ENCODE data around the gene AGBL5. TPM values are rescaled to one million over a fixed set of nuclear protein-coding genes. Genes with fewer than 3 reads are reported as not detected.
A peak's percentile ranks its signal among the peaks of the same experiment; 100 is the strongest.

AGBL5 gene
- polyA plus RNA-seq, 1 donor (not counting 4 experiments of a cell fraction or from before 2014, with no cell fraction given) = 25.5 TPM

DNA sequence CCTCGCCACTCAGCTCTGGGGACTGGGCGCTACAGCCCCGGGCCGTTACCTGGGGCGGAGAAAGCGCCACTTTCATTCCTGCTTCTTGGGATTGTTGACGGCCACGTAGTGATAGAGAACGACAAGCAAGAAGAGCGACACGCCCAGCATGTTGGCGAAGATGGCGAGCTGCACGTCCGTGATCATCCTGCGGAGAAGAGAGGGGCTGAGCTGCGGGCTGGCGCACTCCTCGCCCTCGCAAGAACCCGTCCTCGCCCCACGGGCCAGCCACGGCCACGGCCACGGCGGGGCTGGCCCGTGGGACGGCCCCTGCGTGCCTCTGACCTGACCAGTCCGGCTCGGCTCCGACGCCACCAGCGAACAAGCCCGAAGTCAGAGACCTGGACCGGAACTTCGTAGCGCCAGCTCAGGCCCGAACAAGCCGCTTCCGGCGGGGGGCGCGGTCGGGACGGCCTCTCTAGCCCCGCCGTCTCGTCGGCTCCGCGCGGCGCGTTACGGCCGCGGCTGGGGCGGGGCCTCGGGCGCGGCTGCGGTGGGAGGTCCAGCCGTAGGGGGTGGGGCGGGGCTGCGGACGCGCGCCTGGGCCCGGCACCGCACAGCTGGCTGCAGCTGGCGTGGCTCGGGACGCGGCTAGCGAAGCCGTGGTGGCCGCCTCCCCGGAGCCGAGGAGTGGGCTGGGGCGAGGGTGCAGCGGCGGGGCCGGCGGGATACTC is 20.0 kb downstream of the AGBL5 start, which contains the start of gene OST4:
Gene OST4 (minus strand): TSS at position 378 of the 713 bp plus-strand sequence.
- dilution Hi-C loops (cut with MboI; ENCODE audit: extremely low pct_ligation_motif_present, low sequenced_read_pairs) = no loop called here

DNA sequence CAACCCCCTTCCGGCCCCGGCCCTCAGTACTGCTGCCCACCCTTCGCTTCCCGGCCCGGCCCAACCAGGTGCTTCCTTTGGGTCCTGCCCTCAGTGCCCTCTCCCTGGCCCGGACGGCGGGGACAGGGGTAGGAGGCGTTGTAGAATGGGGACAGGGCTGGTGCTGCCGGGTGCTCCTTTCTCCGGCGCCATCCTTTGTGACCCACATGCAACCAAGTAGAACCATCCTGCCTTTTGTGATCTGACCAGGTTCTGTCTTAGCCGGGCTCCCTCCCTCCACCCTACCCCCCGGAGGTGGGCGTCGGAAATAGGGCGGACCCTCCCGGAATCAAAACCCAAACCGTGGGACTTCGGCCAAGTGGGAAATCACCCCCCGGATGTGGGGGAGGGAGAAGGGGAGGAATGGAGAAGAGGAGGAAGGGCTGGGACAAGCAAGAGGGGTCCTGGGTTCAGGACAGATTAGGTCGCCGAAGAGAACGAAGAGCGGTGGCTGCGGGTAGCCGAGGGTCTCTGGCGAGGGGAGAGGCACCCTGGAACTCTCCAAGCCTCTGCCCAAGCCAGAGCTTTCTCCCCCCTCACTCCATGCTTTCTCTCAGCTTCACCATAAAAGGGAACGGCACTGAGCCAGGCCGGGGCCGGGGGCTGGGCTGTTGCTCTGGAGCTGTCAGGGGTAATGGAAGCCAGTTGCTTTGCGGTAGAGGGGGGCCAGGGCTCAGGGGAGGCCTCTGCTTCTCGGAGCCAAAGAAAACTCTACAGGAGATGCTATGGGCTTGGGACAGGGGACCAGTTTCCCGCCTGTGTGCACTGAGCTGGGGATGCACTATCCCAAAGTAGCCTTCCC is 20.7 kb downstream of the AGBL5 start:
- peaks cover 11 to 27% of the 10 kb centered on the region in 2 experiments for H3K36me3 ChIP-seq (ENCODE audit: control insufficient read depth in 2 of 2, extremely low read depth in 1 of 2, insufficient read depth in 2 of 2, low read length in 2 of 2)
- H3K27me3 ChIP-seq (ENCODE audit: control insufficient read depth, extremely low read depth, insufficient read depth, low read length) = no peaks in the 10 kb centered on the region
- H4K20me1 ChIP-seq (ENCODE audit: control insufficient read depth, extremely low read depth, insufficient read depth, low read length) = no peaks in the 10 kb centered on the region
- H3K9me3 ChIP-seq (ENCODE audit: control insufficient read depth, low read depth, low read length) = no peaks in the 10 kb centered on the region
- TF ChIP-seq, protein P1, sequence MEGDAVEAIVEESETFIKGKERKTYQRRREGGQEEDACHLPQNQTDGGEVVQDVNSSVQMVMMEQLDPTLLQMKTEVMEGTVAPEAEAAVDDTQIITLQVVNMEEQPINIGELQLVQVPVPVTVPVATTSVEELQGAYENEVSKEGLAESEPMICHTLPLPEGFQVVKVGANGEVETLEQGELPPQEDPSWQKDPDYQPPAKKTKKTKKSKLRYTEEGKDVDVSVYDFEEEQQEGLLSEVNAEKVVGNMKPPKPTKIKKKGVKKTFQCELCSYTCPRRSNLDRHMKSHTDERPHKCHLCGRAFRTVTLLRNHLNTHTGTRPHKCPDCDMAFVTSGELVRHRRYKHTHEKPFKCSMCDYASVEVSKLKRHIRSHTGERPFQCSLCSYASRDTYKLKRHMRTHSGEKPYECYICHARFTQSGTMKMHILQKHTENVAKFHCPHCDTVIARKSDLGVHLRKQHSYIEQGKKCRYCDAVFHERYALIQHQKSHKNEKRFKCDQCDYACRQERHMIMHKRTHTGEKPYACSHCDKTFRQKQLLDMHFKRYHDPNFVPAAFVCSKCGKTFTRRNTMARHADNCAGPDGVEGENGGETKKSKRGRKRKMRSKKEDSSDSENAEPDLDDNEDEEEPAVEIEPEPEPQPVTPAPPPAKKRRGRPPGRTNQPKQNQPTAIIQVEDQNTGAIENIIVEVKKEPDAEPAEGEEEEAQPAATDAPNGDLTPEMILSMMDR (optimal IDR thresholded peaks at IDR 0.05 in 1 of 3, IDR thresholded peaks at IDR 0.05 in 1 of 3, conservative IDR thresholded peaks at IDR 0.05 in 1 of 3; ENCODE audit: extremely low read depth in 1 of 3, insufficient read depth in 2 of 3, low read length in 3 of 3) = no peak
- TF ChIP-seq EZH2 (IDR thresholded peaks at IDR 0.05; ENCODE audit: low read length) = no peak
- peak overlapping the region; percentile 72 for H3K4me2 ChIP-seq (ENCODE audit: control insufficient read depth, extremely low read depth, insufficient read depth, low read depth, low read length)
- H3K9me1 ChIP-seq (ENCODE audit: control insufficient read depth, extremely low read depth, insufficient read depth, low read length) = no peaks in the 10 kb centered on the region
- H2AFZ ChIP-seq (ENCODE audit: control insufficient read depth, low read length) = peak overlapping the region; percentile 66
- FAIRE-seq (no peak), DNase-seq (ENCODE audit: low read depth, low spot score) (no peak)
- no peak overlapping the region for H3K27ac ChIP-seq (ENCODE audit: control insufficient read depth, insufficient read depth, low read length)
- dilution Hi-C loops (cut with MboI; ENCODE audit: extremely low pct_ligation_motif_present, low sequenced_read_pairs) = no loop called here
- peaks cover 17% of the 10 kb centered on the region for H3K4me1 ChIP-seq (ENCODE audit: control insufficient read depth, extremely low read depth, insufficient read depth, low read length)
- peak overlapping the region; percentile 76 to 97 (median 95) for H3K4me3 ChIP-seq (ENCODE audit: control insufficient read depth in 2 of 3, extremely low read depth in 1 of 3, insufficient read depth in 2 of 3, low read depth in 1 of 3, low read length in 3 of 3)
- H3K79me2 ChIP-seq (ENCODE audit: control insufficient read depth, insufficient read depth, low read length) = peaks cover 34% of the 10 kb centered on the region
- H3K9ac ChIP-seq (ENCODE audit: control insufficient read depth, extremely low read depth, insufficient read depth, low read length) = peak overlapping the region; percentile 64

More for the DNA sequence above, 20.0 kb downstream of the AGBL5 start, which contains the start of gene OST4:
- no peaks in the 10 kb centered on the region for H3K9me3 ChIP-seq (ENCODE audit: control insufficient read depth, low read depth, low read length)
- DNase-seq (ENCODE audit: low read depth, low spot score) (peak; percentile 63), FAIRE-seq (no peak)
- peak within 1 kb of the TSS; percentile 94 for H3K4me2 ChIP-seq (ENCODE audit: control insufficient read depth, extremely low read depth, insufficient read depth, low read depth, low read length)
- peak within 1 kb of the TSS; percentile 85 for H3K27ac ChIP-seq (ENCODE audit: control insufficient read depth, insufficient read depth, low read length)
- peak within 1 kb of the TSS; percentile 92 for H3K9ac ChIP-seq (ENCODE audit: control insufficient read depth, extremely low read depth, insufficient read depth, low read length)
- H3K79me2 ChIP-seq (ENCODE audit: control insufficient read depth, insufficient read depth, low read length) = peaks cover 34% of the 10 kb centered on the region
- H3K36me3 ChIP-seq (ENCODE audit: control insufficient read depth in 2 of 2, extremely low read depth in 1 of 2, insufficient read depth in 2 of 2, low read length in 2 of 2) = peaks cover 11 to 27% of the 10 kb centered on the region in 2 experiments
- no peaks in the 10 kb centered on the region for H3K27me3 ChIP-seq (ENCODE audit: control insufficient read depth, extremely low read depth, insufficient read depth, low read length)
- H3K4me3 ChIP-seq (ENCODE audit: control insufficient read depth in 2 of 3, extremely low read depth in 1 of 3, insufficient read depth in 2 of 3, low read depth in 1 of 3, low read length in 3 of 3) = peak within 1 kb of the TSS; percentile 95 to 97 (median 95)
- peaks cover 17% of the 10 kb centered on the region for H3K4me1 ChIP-seq (ENCODE audit: control insufficient read depth, extremely low read depth, insufficient read depth, low read length)
- no peak for TF ChIP-seq EZH2 (IDR thresholded peaks at IDR 0.05; ENCODE audit: low read length)
- TF ChIP-seq, protein P1 (optimal IDR thresholded peaks at IDR 0.05 in 1 of 3, IDR thresholded peaks at IDR 0.05 in 1 of 3, conservative IDR thresholded peaks at IDR 0.05 in 1 of 3; ENCODE audit: extremely low read depth in 1 of 3, insufficient read depth in 2 of 3, low read length in 3 of 3) = peak in 1 of 3 experiments; percentile 3
- no peaks in the 10 kb centered on the region for H3K9me1 ChIP-seq (ENCODE audit: control insufficient read depth, extremely low read depth, insufficient read depth, low read length)
- H2AFZ ChIP-seq (ENCODE audit: control insufficient read depth, low read length) = peak within 1 kb of the TSS; percentile 85
- H4K20me1 ChIP-seq (ENCODE audit: control insufficient read depth, extremely low read depth, insufficient read depth, low read length) = no peaks in the 10 kb centered on the region
